ENCODE data around the gene JADE2.

The JADE2 gene

GRCh38 chr5:134533115-134533815, 7.8 kb downstream of the JADE2 start:
- Mint-ChIP-seq H3K36me3 (peaks cover 18% of the 10 kb centered on the region), H3K27me3 (no peaks in the 10 kb centered on the region), H3K4me3 (no peak overlapping the region), H3K4me1 (peaks cover 72% of the 10 kb centered on the region), H3K9me3 (no peaks in the 10 kb centered on the region), H3K27ac (peak overlapping the region; percentile 81)
- ATAC-seq (ENCODE audit: low read depth) (no peak), DNase-seq (ENCODE audit: low spot score in 2 of 2) (no peak)

DNA sequence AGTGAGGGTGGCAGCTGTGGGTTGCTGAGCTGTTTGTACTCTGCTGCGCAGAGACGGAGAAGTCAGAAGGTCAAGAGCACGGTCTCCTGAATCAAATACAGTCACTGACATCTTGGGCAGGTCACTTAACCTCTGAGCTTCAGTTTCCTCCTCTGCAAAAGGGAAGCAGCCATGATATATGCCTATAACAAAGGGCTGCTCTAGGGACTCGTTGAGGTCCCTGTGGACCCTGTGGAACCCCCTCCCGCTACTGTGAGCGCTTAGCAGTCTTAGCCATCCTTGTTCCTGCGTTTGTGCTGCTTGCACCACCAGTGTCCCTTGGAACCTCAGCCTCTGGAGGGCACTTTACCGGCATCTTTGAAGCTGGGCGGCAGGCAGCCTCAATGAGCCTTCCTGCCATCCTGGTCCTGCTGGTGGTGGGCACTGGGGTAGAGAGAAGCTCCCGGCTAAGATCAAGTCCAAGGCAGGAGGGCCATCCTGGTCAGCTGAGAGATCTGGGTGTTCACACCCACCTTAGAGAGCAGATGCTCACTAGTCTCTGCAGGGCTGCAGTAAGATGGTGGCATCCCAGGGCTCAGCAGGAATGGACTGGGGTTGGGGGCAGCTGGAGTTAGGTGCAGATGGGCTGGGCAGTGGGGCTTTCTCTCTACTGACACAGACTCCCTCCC, 8.7 kb downstream of the JADE2 start:
- DNase-seq (ENCODE audit: low spot score in 2 of 2) (no peak), ATAC-seq (ENCODE audit: low read depth) (no peak)
- Mint-ChIP-seq H3K4me1 (peaks cover 64% of the 10 kb centered on the region), H3K9me3 (no peaks in the 10 kb centered on the region), H3K27ac (peak overlapping the region; percentile 81), H3K27me3 (no peaks in the 10 kb centered on the region), H3K36me3 (peaks cover 21% of the 10 kb centered on the region), H3K4me3 (no peak overlapping the region)

DNA sequence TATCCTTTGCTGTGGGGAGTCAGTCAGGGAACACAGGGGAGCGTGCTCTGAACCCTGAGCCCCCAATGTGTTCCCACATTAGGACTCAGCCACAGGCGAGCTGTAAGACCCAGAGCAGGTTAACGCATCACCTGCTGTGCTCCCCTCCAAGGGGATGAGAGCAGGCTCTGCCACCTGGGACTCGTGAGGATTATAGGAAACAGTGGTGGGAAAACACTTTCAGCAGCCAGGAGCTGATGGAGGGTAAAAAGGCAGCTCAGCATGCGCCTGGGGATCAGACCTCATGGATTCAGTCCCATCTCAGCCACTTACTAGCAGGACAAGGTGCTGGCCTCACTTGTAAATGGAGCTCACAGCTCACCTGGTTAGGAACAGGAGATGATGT, 9.2 kb downstream of the JADE2 start:
- Mint-ChIP-seq H3K27me3 (no peaks in the 10 kb centered on the region), H3K4me3 (no peak overlapping the region), H3K27ac (peak overlapping the region; percentile 81), H3K9me3 (no peaks in the 10 kb centered on the region), H3K4me1 (peaks cover 59% of the 10 kb centered on the region), H3K36me3 (peaks cover 21% of the 10 kb centered on the region)
- no peak for DNase-seq (ENCODE audit: low spot score in 2 of 2)
- ATAC-seq (ENCODE audit: low read depth), result no peak

GRCh38 chr5:134536876-134537275, 11.4 kb downstream of the JADE2 start:
- Mint-ChIP-seq H3K4me3 (peak overlapping the region; percentile 5), H3K27me3 (no peaks in the 10 kb centered on the region), H3K4me1 (peaks cover 61% of the 10 kb centered on the region), H3K9me3 (no peaks in the 10 kb centered on the region), H3K27ac (peak overlapping the region; percentile 81), H3K36me3 (peaks cover 31% of the 10 kb centered on the region)
- ATAC-seq (ENCODE audit: low read depth) (no peak), DNase-seq (ENCODE audit: low spot score in 2 of 2) (no peak)

DNA sequence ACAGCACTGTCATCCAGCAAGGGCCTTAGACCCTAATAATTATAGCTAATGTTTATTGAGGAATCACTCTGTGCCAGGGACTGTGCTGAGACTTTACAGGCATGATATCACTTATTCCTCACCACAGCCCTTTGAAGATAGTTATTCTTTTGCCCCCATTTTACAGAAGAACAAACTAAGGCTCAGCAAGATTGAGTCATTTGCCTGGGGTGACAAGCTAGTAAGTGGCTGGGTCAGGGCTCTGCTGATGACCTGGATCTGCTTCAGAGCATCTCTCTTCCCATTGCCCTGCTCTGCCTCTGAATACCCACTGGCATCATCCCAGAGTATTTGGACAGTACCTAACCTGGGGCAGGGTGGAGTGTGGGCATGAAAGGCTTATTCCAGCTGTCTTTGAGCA, 11.8 kb downstream of the JADE2 start:
- Mint-ChIP-seq H3K27ac (peak overlapping the region; percentile 81), H3K36me3 (peaks cover 29% of the 10 kb centered on the region), H3K4me1 (peaks cover 57% of the 10 kb centered on the region)

GRCh38 chr5:134538296-134538695, 12.8 kb downstream of the JADE2 start:
- Mint-ChIP-seq H3K9me3 (no peaks in the 10 kb centered on the region), H3K36me3 (peaks cover 29% of the 10 kb centered on the region), H3K27ac (peak overlapping the region; percentile 70), H3K4me1 (peaks cover 54% of the 10 kb centered on the region), H3K4me3 (no peak overlapping the region), H3K27me3 (no peaks in the 10 kb centered on the region)
- ATAC-seq (ENCODE audit: low read depth) (no peak), DNase-seq (ENCODE audit: low spot score in 2 of 2) (no peak)

More for the DNA sequence above, 11.8 kb downstream of the JADE2 start:
- Mint-ChIP-seq H3K27me3 (no peaks in the 10 kb centered on the region), H3K4me3 (peak overlapping the region; percentile 5), H3K9me3 (no peaks in the 10 kb centered on the region)
- ATAC-seq (ENCODE audit: low read depth) (no peak), DNase-seq (ENCODE audit: low spot score in 2 of 2) (no peak)

- peaks cover 60% of the 10 kb centered on the region for H3K4me1 Mint-ChIP-seq
- H3K27me3 Mint-ChIP-seq, result no peaks in the 10 kb centered on the region
- DNase-seq (ENCODE audit: low spot score in 2 of 2), result no peak
- peak overlapping the region; percentile 99 for H3K27ac Mint-ChIP-seq
- no peak overlapping the region for H3K4me3 Mint-ChIP-seq
- H3K9me3 Mint-ChIP-seq, result no peaks in the 10 kb centered on the region
- peaks cover 29% of the 10 kb centered on the region for H3K36me3 Mint-ChIP-seq
- ATAC-seq (ENCODE audit: low read depth), result no peak
Measured at GRCh38 chr5:134539732-134540131, 14.3 kb downstream of the JADE2 start.

GRCh38 chr5:134540747-134541733, 15.6 kb downstream of the JADE2 start:
- DNase-seq (ENCODE audit: low spot score in 2 of 2) (peak; percentile 50 to 61), ATAC-seq (ENCODE audit: low read depth) (peak; percentile 69)
- Mint-ChIP-seq H3K27me3 (no peaks in the 10 kb centered on the region), H3K4me1 (peaks cover 57% of the 10 kb centered on the region), H3K27ac (peak overlapping the region; percentile 99), H3K4me3 (peak overlapping the region; percentile 54), H3K36me3 (peaks cover 24% of the 10 kb centered on the region), H3K9me3 (no peaks in the 10 kb centered on the region)

GRCh38 chr5:134541736-134542376, 16.4 kb downstream of the JADE2 start:
- Mint-ChIP-seq H3K9me3 (no peaks in the 10 kb centered on the region), H3K36me3 (peaks cover 21% of the 10 kb centered on the region), H3K4me3 (peak overlapping the region; percentile 54), H3K4me1 (peaks cover 50% of the 10 kb centered on the region), H3K27ac (peak overlapping the region; percentile 99), H3K27me3 (no peaks in the 10 kb centered on the region)
- ATAC-seq (ENCODE audit: low read depth) (no peak), DNase-seq (ENCODE audit: low spot score in 2 of 2) (peak in 1 of 2 donors; percentile 33)

DNA sequence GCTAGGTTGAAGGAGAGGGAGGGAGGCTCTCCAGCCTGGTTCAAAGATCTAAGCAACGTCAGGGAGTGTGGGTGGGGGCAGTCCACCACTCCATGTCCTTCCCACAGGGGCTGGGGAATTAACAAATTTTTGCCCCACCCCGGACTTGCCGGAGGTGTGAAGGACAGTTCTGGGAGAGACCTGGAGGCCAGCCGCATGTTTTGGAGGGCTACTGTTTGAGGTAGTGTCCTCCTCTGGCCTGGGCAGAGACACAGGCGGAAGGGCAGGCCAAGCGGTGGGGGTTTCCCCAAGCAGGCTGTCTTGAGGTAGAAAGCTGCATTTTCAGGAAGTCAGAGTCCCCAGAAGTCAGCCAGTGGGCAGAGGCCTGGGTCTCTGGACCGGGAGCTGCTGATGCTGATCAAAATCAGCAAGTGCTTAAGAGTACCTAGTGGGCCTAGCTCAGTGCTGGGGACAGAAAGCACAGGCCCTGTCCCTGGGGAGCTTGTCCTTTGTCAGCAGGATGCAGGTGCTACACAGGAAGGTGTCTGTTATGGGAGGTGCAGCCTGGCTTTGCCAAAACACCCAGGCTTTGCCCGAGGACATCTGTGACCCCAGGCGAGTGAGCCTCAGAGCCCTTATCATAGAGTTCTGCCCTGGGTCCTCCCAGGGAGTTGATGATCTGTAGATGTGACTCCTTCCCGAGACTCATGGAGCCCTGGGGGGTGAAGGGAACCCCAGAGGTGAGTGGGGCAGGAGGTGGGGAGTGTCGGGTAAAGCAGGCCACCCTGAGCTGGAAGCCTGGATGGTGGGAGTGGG, 18.5 kb downstream of the JADE2 start:
- peak; percentile 64 to 66 for DNase-seq (ENCODE audit: low spot score in 2 of 2)
- no peaks in the 10 kb centered on the region for H3K27me3 Mint-ChIP-seq
- ATAC-seq (ENCODE audit: low read depth), result peak; percentile 65
- H3K9me3 Mint-ChIP-seq, result no peaks in the 10 kb centered on the region
- peaks cover 20% of the 10 kb centered on the region for H3K36me3 Mint-ChIP-seq
- peaks cover 59% of the 10 kb centered on the region for H3K4me1 Mint-ChIP-seq
- peak overlapping the region; percentile 82 for H3K4me3 Mint-ChIP-seq
- peak overlapping the region; percentile 99 for H3K27ac Mint-ChIP-seq

GRCh38 chr5:134545070-134545868, 19.8 kb downstream of the JADE2 start:
- H3K27me3 Mint-ChIP-seq, result no peaks in the 10 kb centered on the region
- peak overlapping the region; percentile 82 for H3K4me3 Mint-ChIP-seq
- peak overlapping the region; percentile 99 for H3K27ac Mint-ChIP-seq
- H3K4me1 Mint-ChIP-seq, result peaks cover 61% of the 10 kb centered on the region
- H3K36me3 Mint-ChIP-seq, result peaks cover 19% of the 10 kb centered on the region
- ATAC-seq (ENCODE audit: low read depth), result no peak
- peak in 1 of 2 donors; percentile 40 for DNase-seq (ENCODE audit: low spot score in 2 of 2)
- H3K9me3 Mint-ChIP-seq, result no peaks in the 10 kb centered on the region

DNA sequence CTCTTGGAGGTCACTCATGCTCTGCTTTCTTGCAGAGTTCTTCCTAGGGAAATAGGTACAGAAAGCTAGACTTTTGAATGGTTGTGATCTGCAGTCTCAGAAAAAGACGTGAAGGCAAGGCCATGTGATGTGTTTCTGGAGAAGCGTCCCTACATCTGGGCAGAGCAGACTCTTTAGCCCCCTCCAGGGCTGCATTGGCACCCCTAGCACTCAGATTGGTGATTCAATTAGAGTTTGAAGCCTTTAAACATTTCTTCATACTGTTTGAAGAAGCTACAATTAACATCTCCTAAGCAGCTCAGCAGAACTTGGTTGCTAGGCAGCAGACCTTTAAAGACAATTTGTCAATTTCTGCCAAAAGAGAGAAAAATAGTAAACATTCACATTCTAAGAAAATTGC, 21.6 kb downstream of the JADE2 start:
- Mint-ChIP-seq H3K27me3 (no peaks in the 10 kb centered on the region), H3K27ac (peak overlapping the region; percentile 88), H3K9me3 (no peaks in the 10 kb centered on the region), H3K36me3 (peaks cover 15% of the 10 kb centered on the region), H3K4me1 (peaks cover 62% of the 10 kb centered on the region), H3K4me3 (peak overlapping the region; percentile 2)
- no peak for ATAC-seq (ENCODE audit: low read depth)
- DNase-seq (ENCODE audit: low spot score in 2 of 2), result no peak
